C4-2B (cell line): ENCODE data around the gene MPDU1.
A peak's percentile ranks its signal among the peaks of the same experiment; 100 is the strongest.

Experiments used
- H3K27ac ChIP-seq: fragments of 450-650 bp; 2 replicates; pipeline ENCODE4 v1.5.1; 2017
- CTCF ChIP-seq: fragments of 450-650 bp; conservative IDR thresholded peaks from 2 replicates; pipeline ENCODE4 v1.5.1; 2017; ENCODE audit warnings: mild to moderate bottlenecking
- ZFX ChIP-seq: fragments of 450-650 bp; IDR thresholded peaks from 2 replicates; pipeline ENCODE4 v1.6.1; 2017

MPDU1 gene

GRCh38 chr17:7573324-7574080 is 10.2 kb upstream of the MPDU1 start:
- peak overlapping the region; percentile 100 for H3K27ac ChIP-seq
- no peak for TF ChIP-seq CTCF
- 0 out of 2 replicates have a peak, but pooled peaks have one; percentile 6 for TF ChIP-seq ZFX

DNA sequence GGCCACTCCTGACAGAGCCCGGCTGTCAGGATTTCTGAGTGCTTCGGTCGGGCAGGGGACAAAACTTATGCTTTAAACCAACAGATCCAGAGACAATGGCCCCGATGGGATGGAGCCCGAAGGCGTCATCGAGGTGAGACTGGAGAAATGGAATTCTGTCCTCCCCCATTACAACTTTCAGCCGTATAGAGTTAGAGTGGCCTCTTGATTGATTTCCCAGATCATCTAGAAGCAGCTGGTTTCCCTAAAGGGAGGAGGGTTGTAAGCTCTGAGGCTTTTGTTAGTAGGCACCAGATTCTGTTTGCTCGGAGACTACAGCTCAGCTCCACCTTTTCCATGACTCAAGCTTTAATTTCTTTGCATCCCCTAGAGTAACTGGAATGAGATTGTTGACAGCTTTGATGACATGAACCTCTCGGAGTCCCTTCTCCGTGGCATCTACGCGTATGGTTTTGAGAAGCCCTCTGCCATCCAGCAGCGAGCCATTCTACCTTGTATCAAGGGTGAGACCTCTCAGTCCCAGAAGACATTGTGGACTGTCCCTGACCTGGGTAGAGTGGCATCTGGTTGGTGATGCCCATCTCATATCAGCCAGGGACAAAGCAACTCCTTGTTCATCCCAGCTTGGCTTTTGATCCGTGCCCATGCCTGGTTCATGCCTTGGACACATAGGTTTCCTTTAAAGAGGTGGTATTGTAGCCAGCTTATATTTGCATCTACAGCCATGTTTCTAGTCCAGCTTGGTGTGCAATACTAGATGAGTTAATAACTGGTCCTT is 9.3 kb upstream of the MPDU1 start:
- peak overlapping the region; percentile 100 for H3K27ac ChIP-seq
- TF ChIP-seq ZFX (no peak), CTCF (no peak)

DNA sequence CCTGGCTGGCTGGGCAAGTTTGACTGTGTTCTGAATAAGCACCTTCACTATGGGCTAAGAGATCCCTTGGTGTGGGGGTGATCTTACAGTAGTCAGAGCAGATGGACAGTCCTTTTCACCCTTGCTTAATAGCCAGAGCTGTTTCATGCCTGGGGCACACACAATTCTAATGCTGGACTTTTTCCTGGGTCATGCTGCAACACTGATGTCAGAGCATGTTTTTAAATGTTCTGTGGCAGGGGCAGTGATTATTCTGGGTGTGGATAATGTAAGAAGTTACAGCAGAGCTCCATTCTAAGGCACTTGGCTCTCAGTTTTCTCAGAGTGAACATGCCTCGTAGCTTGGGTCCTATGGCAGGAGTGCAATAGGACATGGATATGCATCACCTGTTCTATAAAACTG is 8.2 kb upstream of the MPDU1 start:
- H3K27ac ChIP-seq: peak overlapping the region; percentile 100; the same call in 1 of the 2 replicates
- no peak for TF ChIP-seq CTCF
- TF ChIP-seq ZFX: no peak

DNA sequence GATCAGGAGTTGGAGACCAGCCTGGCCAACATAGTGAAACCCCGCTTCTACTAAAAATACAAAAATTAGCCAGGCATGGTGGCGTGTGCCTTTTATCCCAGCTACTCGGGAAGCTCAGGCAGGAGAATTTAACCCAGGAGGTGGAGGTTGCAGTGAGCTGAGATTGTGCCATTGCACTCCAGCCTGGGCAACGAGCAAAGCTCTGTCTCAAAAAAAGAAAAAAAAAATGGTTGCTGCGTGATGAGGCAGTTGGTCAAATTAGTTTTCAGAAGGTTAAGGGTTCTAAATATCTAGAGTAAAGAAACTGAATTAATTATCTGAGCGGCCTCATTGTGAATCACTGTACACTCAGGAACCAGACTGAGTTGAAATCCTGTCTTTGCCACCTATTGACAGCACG is 7.7 kb upstream of the MPDU1 start:
- TF ChIP-seq CTCF: no peak
- H3K27ac ChIP-seq: peak overlapping the region; percentile 100; the same call in 1 of the 2 replicates

DNA sequence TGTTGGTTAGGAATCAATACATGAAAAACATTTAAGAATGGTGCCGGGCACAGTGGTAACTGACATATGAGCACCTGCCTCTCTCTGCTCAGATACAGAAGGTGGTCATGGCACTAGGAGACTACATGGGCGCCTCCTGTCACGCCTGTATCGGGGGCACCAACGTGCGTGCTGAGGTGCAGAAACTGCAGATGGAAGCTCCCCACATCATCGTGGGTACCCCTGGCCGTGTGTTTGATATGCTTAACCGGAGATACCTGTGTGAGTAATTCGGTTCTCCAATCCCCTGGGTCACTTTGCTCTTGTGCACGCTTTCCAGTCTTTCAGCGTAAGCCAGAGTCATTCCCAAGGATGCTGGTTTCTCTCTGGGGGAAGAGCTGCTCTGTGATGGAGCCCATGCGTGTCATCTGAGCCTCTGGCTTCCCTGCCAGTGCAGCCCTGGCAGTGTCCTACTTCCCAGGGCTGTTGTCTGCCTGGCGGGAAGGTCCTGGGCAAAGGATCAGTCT is 7.2 kb upstream of the MPDU1 start:
- no peak overlapping the region for H3K27ac ChIP-seq
- TF ChIP-seq ZFX (no peak), CTCF (no peak)

- no peak overlapping the region for H3K27ac ChIP-seq
- no peak for TF ChIP-seq ZFX
Measured at GRCh38 chr17:7577327-7578199, 6.1 kb upstream of the MPDU1 start.

DNA sequence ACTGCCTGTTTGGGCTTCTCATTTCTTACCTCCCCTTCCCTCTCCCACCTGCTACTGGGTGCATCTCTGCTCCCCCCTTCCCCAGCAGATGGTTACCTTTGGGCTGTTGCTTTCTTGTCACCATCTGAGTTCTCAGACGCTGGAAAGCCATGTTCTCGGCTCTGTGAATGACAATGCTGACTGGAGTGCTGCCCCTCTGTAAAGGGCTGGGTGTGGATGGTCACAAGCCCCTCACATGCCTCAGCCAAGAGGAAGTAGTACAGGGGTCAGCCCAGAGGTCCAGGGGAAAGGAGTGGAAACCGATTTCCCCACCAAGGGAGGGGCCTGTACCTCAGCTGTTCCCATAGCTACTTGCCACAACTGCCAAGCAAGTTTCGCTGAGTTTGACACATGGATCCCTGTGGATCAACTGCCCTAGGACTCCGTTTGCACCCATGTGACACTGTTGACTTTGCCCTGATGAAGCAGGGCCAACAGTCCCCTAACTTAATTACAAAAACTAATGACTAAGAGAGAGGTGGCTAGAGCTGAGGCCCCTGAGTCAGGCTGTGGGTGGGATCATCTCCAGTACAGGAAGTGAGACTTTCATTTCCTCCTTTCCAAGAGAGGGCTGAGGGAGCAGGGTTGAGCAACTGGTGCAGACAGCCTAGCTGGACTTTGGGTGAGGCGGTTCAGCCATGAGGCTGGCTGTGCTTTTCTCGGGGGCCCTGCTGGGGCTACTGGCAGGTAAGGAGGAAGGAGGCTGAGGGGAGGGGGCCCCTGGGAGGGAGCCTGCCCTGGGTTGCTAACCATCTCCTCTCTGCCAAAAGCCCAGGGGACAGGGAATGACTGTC is 4.4 kb upstream of the MPDU1 start, which contains the start of gene CD68:
Gene CD68, plus strand, starts transcription at position 638 of the 833 bp plus-strand sequence. Its CDS starts 40 bp downstream, at position 678.
- peak within 1 kb of the TSS; percentile 100 for H3K27ac ChIP-seq

More for the DNA sequence above, 4.4 kb upstream of the MPDU1 start, which contains the start of gene CD68:
- TF ChIP-seq ZFX: no peak
- no peak for TF ChIP-seq CTCF
